ENCODE measurements around the gene ZDHHC7. TPM values are rescaled to one million over a fixed set of nuclear protein-coding genes. Genes with fewer than 3 reads are reported as not detected.

ZDHHC7 gene
- total RNA-seq, 6 donors from 2014 or later, result 77.4 to 112 (median 92.7) TPM

DNA sequence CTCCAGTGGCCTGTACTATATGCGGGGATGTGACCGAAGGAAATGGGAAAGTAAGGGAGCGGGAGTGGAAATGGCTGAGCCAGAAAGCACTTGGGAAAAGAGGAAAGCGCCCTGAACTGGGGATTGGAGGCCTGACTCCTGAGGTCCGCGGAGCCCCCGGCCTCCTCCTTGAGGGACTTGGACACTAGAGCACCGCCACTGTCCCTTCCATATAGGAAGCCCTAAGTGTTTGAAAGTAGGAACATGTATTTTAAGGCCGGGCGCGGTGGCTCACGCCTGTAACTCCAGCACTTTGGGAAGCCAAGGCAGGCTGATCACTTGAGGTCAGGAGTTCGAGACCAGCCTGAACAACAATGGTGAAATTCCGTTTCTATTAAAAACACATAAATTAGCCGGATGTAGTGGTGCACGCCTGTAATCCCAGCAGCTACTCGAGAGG, 530 bp upstream of the ZDHHC7 start:
- Histone ChIP-seq H3K4me1 (peaks cover 35 to 52% (median 40%) of the 10 kb centered on the region in 4 donors), H3K27me3 (no peaks in the 10 kb centered on the region), H3K36me3 (no peaks in the 10 kb centered on the region), H3K9me3 (no peaks in the 10 kb centered on the region), H3K4me3 (peak overlapping the region; percentile 79 to 92 (median 82)), H3K27ac (peak overlapping the region; percentile 92 to 99 (median 95))
- ATAC-seq (ENCODE audit: low FRiP score in 2 of 2) (peak in 1 of 2 donors; percentile 35), DNase-seq (no peak)
- WGBS, 2 donors, result 10 to 16% methylated on average over 17 of the region's 17 CpGs
- TF ChIP-seq EP300 (IDR thresholded peaks at IDR 0.05) (no peak), POLR2AphosphoS5 (IDR thresholded peaks at IDR 0.05) (no peak), POLR2A (IDR thresholded peaks at IDR 0.05) (no peak)
- TF ChIP-seq, protein P1, sequence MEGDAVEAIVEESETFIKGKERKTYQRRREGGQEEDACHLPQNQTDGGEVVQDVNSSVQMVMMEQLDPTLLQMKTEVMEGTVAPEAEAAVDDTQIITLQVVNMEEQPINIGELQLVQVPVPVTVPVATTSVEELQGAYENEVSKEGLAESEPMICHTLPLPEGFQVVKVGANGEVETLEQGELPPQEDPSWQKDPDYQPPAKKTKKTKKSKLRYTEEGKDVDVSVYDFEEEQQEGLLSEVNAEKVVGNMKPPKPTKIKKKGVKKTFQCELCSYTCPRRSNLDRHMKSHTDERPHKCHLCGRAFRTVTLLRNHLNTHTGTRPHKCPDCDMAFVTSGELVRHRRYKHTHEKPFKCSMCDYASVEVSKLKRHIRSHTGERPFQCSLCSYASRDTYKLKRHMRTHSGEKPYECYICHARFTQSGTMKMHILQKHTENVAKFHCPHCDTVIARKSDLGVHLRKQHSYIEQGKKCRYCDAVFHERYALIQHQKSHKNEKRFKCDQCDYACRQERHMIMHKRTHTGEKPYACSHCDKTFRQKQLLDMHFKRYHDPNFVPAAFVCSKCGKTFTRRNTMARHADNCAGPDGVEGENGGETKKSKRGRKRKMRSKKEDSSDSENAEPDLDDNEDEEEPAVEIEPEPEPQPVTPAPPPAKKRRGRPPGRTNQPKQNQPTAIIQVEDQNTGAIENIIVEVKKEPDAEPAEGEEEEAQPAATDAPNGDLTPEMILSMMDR (IDR thresholded peaks at IDR 0.05), result no peak

DNA sequence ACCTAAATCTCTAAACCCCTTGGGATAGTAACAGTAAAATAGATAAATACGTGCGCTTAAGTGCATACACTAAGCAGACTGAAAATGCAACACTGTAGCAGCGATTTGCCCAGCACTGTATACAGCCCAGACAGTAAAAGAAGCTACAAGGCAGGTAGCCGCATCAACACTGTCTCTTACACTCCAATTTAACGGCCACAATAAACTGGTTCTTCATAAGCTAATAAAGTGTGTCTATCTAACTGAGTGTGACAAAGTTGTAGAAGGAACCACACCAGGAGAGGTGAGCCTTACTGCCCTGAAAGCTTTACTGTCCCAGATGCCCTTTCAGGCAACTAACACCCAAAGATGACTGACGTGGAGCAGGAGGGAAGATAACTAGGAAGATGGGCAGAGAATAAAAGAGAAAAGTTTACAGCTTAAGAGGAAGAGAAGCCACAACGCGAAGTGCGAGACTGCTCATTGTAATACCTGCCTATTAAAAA, 847 bp downstream of the ZDHHC7 start:
- peak overlapping the region; percentile 79 to 92 (median 82) for H3K4me3 ChIP-seq
- WGBS, 2 donors, result 24 to 32% methylated on average over 9 of the region's 9 CpGs
- TF ChIP-seq POLR2A (IDR thresholded peaks at IDR 0.05) (no peak), POLR2AphosphoS5 (IDR thresholded peaks at IDR 0.05) (no peak), EP300 (IDR thresholded peaks at IDR 0.05) (no peak)
- TF ChIP-seq, protein P1 (IDR thresholded peaks at IDR 0.05), result no peak
- H3K36me3 ChIP-seq, result no peaks in the 10 kb centered on the region
- DNase-seq, result no peak
- H3K9me3 ChIP-seq, result no peaks in the 10 kb centered on the region
- no peak for ATAC-seq (ENCODE audit: low FRiP score in 2 of 2)
- H3K4me1 ChIP-seq, result peaks cover 46 to 56% (median 51%) of the 10 kb centered on the region in 4 donors
- no peaks in the 10 kb centered on the region for H3K27me3 ChIP-seq
- peak overlapping the region; percentile 92 to 99 (median 95) for H3K27ac ChIP-seq

DNA sequence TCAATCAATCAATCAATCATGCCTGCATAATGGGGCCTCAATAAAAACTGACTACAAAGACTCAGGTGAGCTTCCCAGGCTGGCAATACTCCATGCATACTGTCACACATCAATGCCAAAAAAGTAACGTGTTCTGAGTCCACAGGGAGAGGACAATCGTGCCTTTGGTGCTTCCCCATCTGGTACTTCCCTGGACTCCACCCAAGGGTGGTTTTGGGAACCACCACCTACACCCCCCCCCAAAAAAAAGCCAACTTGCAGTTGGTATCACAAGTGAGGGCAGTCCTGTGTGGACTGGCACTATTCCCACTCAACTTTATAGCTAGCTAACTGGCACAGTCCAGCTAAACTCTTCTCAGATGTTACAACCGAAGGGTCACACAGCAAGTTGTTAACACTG, 3.1 kb downstream of the ZDHHC7 start:
- DNase-seq, result no peak
- WGBS, 2 donors, result 52 to 54% methylated on average over 3 of the region's 3 CpGs
- TF ChIP-seq EP300 (IDR thresholded peaks at IDR 0.05) (no peak), POLR2AphosphoS5 (IDR thresholded peaks at IDR 0.05) (no peak), POLR2A (IDR thresholded peaks at IDR 0.05) (no peak)
- TF ChIP-seq, protein P1 (IDR thresholded peaks at IDR 0.05), result no peak
- no peaks in the 10 kb centered on the region for H3K27me3 ChIP-seq
- peaks cover 68 to 78% (median 73%) of the 10 kb centered on the region in 4 donors for H3K4me1 ChIP-seq
- no peak overlapping the region for H3K4me3 ChIP-seq
- H3K9me3 ChIP-seq, result no peaks in the 10 kb centered on the region
- no peaks in the 10 kb centered on the region for H3K36me3 ChIP-seq
- H3K27ac ChIP-seq, result peak overlapping the region in 3 of 4 donors; percentile 2 to 26 (median 9)
- no peak for ATAC-seq (ENCODE audit: low FRiP score in 2 of 2)

DNA sequence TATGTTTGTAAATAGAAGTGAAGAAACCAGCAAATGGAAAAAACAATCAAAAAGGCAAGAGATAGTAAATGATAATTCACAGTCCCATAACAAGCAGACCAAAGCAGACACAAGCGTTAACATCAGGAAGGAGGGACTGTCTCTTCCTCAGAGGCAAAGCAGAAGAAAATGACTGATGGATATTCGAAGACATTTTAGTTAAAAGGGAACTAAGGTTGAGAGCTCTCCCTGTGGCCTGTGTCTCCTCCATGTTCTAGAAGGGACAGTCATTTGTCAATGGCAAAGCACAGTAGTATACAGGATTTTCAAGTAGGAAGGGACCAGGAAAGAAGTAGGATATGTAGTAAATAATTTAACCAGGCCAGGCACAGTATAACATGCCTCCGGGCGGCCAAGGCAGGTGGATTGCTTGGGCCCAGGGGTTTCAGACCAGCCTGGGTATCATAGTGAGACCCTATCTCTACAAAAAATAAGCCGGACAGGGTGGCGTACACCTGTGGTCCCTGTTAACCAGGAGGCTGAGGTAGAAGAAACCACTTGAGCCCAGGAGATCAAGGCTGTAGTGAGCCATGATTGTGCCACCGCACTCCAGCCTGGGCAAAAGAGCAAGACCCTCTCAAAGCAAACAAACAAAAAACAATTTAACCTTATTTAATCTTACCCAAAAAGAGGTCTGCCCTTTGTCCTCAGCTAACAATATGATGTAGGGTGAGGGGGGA, 3.7 kb downstream of the ZDHHC7 start:
- Histone ChIP-seq H3K27ac (peak overlapping the region; percentile 2 to 31 (median 18)), H3K9me3 (no peaks in the 10 kb centered on the region), H3K27me3 (no peaks in the 10 kb centered on the region), H3K36me3 (no peaks in the 10 kb centered on the region), H3K4me1 (peaks cover 75 to 84% (median 79%) of the 10 kb centered on the region in 4 donors), H3K4me3 (no peak overlapping the region)
- 82 to 91% methylated on average over 7 of the region's 7 CpGs for WGBS, 2 donors
- no peak for ATAC-seq (ENCODE audit: low FRiP score in 2 of 2)
- TF ChIP-seq EP300 (IDR thresholded peaks at IDR 0.05), result no peak
- TF ChIP-seq POLR2A (IDR thresholded peaks at IDR 0.05), result no peak
- TF ChIP-seq, protein P1 (IDR thresholded peaks at IDR 0.05), result no peak
- no peak for TF ChIP-seq POLR2AphosphoS5 (IDR thresholded peaks at IDR 0.05)
- no peak for DNase-seq

All from upper lobe of left lung (tissue), 6 donors.